ENCODE measurements around the gene PTGIR. TPM values are rescaled to one million over a fixed set of nuclear protein-coding genes. Genes with fewer than 3 reads are reported as not detected.

The PTGIR gene
- total RNA-seq, 5 donors from 2014 or later (not counting 1 experiment from before 2014, with no cell fraction given), result 1.2 to 5.4 (median 3.5) TPM

DNA sequence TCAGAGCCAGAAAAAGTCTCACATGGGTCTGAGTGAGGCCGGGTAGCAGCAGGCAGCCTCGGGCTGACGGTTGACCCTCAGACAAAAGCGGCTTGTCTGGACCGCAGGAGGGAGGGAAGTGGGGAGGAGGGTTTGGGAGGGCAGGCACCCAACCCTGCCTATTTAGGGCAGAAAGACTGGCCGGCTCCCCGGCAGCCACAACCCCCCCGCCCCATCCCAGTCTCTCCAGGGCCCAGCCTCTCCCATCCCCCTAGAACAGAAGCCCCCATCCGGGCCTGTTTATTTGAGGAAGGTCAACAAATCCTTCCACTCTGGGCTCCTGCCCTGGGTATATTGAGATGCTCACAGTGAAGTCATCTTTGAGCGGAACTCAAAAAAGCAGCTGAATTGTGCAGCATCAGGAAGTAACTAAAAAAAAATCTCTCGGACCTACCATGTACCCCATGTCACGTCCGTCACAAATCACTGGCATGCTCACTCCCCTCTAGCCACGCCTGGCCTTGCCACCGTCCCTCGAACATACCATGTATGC lies 29.8 kb upstream of the PTGIR start:
- Mint-ChIP-seq H3K4me1 (peaks cover 1 to 10% (median 10%) of the 10 kb centered on the region in 3 donors), H3K4me3 (no peak overlapping the region), H3K9me3 (no peaks in the 10 kb centered on the region), H3K27ac (peak overlapping the region in 1 of 2 donors; percentile 29), H3K27me3 (peaks cover 26 to 60% of the 10 kb centered on the region in 2 donors), H3K36me3 (no peaks in the 10 kb centered on the region)
- no peak overlapping the region for H3K4me3 ChIP-seq (ENCODE audit: control insufficient read depth in 1 of 2, extremely low read depth in 1 of 2, low read length in 1 of 2)
- no peak for DNase-seq
- peaks cover 5 to 79% of the 10 kb centered on the region in 2 experiments for H3K27me3 ChIP-seq (replicated peaks in 1 of 2; ENCODE audit: control insufficient read depth in 2 of 2, extremely low read depth in 1 of 2, insufficient read depth in 2 of 2, low read length in 1 of 2)
- WGBS (ENCODE audit: insufficient coverage), result 81% methylated on average over 7 of the region's 16 CpGs
- no peak for ATAC-seq (replicated peaks in 1 of 4)
- ChIA-PET CTCF (no interaction called here), POLR2A (no interaction called here)
- H3K36me3 ChIP-seq (ENCODE audit: control insufficient read depth in 2 of 2, extremely low read depth in 1 of 2, insufficient read depth in 1 of 2, low read length in 1 of 2), result no peaks in the 10 kb centered on the region
- H3K9me3 ChIP-seq, result no peaks in the 10 kb centered on the region
- H3K27ac ChIP-seq (ENCODE audit: low read length), result no peak overlapping the region
- H3K4me1 ChIP-seq (ENCODE audit: control insufficient read depth in 1 of 2, extremely low read depth in 1 of 2, insufficient read depth in 2 of 2, low read length in 2 of 2), result peaks cover 3 to 8% of the 10 kb centered on the region in 2 experiments

DNA sequence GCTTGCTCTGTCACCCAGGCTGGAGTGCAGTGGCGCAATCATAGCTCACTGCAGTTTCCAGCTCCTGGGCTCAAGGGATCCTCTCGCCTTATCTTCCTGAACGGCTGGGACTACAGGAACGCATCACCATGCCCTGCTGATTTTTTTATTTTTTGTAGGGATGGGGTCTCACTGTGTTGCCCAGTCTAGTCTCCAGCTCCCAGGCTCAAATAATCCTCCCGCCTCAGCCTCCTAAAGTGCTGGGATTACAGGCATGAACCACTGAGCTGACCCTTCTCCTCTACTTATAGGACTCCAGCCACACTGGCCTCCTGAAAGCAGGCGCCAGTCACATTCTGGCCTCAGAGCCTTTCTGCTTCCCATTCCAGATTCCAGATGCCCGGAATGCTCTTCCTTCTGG lies 25.6 kb upstream of the PTGIR start:
- H3K27me3 Mint-ChIP-seq, result peaks cover 21 to 56% of the 10 kb centered on the region in 2 donors
- 90% methylated on average over 4 of the region's 7 CpGs for WGBS (ENCODE audit: insufficient coverage)
- Histone ChIP-seq H3K4me1 (ENCODE audit: control insufficient read depth in 1 of 2, extremely low read depth in 1 of 2, insufficient read depth in 2 of 2, low read length in 2 of 2) (peaks cover 2 to 10% of the 10 kb centered on the region in 2 experiments), H3K4me3 (ENCODE audit: control insufficient read depth in 1 of 2, extremely low read depth in 1 of 2, low read length in 1 of 2) (no peak overlapping the region), H3K36me3 (ENCODE audit: control insufficient read depth in 2 of 2, extremely low read depth in 1 of 2, insufficient read depth in 1 of 2, low read length in 1 of 2) (no peaks in the 10 kb centered on the region), H3K9me3 (peaks cover 3% of the 10 kb centered on the region), H3K27me3 (replicated peaks in 1 of 2; ENCODE audit: control insufficient read depth in 2 of 2, extremely low read depth in 1 of 2, insufficient read depth in 2 of 2, low read length in 1 of 2) (peaks cover 11 to 66% of the 10 kb centered on the region in 2 experiments), H3K27ac (ENCODE audit: low read length) (no peak overlapping the region)
- no peaks in the 10 kb centered on the region for H3K36me3 Mint-ChIP-seq
- ATAC-seq (replicated peaks in 1 of 4) (no peak), DNase-seq (no peak)
- peaks cover 6 to 13% (median 10%) of the 10 kb centered on the region in 3 donors for H3K4me1 Mint-ChIP-seq
- H3K4me3 Mint-ChIP-seq, result peak overlapping the region in 1 of 3 donors; percentile 56
- H3K9me3 Mint-ChIP-seq, result no peaks in the 10 kb centered on the region
- H3K27ac Mint-ChIP-seq, result peak overlapping the region in 1 of 2 donors; percentile 52
- CTCF ChIA-PET, result interaction anchor here (0.5 kb wide), 2 partner anchors 69 to 158 kb away, joined by 5 to 6 read pairs; no protein-coding TSS in a partner anchor
- POLR2A ChIA-PET, result no interaction called here

DNA sequence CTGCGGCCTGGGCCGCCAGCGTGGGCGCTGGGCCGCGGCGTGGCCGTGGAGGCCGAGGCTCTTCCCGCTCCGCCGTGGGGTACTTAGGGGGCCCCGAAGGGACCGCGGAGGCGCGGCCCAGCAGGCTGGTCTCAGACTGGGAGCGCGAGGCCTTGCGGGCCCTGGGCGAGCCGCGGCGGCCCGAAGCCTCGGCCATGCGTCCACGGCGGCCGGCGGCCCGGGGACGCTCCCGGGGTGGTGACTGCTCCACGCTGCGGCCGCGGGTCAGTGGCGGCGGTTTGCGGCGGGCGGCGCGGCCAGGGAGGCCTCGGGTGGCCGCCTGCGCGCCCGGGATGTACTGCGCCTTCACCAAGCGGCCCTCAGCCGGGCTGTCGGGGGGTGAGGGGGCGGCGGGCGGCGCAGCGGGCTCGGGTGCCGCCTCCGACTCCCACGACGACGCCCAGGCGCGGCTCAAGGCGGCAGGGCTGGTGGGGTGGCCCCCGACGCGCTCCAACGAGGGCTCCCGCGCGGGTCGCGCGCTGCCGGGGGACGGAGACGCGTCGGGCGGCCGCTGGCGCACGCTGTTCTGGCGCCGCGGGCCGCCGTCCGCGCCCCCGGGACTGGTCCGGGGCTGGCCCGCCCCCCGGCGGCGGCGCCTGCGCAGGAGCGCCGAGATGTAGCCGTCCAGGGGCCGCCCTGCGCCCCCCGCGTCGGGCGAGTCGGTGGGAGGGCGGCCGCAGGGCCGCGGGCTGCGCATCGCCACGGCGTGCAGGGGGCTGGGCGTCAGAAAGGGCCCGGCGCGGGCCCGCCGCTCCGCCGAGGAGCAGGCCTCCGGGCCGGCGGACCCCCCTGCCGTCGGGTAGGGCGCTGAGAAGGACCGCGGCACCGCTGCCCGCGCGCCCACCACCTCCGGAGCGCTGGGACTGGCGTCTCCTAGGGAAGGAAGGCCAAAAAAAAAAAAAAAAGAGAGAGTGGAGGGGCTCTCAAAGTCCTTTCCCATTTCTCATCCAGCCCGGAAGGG lies 24.4 kb upstream of the PTGIR start:
- 29% methylated on average over 114 of the region's 144 CpGs for WGBS (ENCODE audit: insufficient coverage)
- H3K9me3 ChIP-seq, result peaks cover 3% of the 10 kb centered on the region
- Mint-ChIP-seq H3K36me3 (no peaks in the 10 kb centered on the region), H3K9me3 (no peaks in the 10 kb centered on the region), H3K27me3 (peaks cover 21 to 49% of the 10 kb centered on the region in 2 donors), H3K4me3 (peak overlapping the region in 1 of 3 donors; percentile 56), H3K27ac (no peak overlapping the region), H3K4me1 (peaks cover 6 to 13% (median 10%) of the 10 kb centered on the region in 3 donors)
- DNase-seq, result no peak
- ChIA-PET CTCF (no interaction called here), POLR2A (no interaction called here)
- peaks cover 11 to 63% of the 10 kb centered on the region in 2 experiments for H3K27me3 ChIP-seq (replicated peaks in 1 of 2; ENCODE audit: control insufficient read depth in 2 of 2, extremely low read depth in 1 of 2, insufficient read depth in 2 of 2, low read length in 1 of 2)
- H3K4me1 ChIP-seq (ENCODE audit: control insufficient read depth in 1 of 2, extremely low read depth in 1 of 2, insufficient read depth in 2 of 2, low read length in 2 of 2), result peaks cover 2 to 10% of the 10 kb centered on the region in 2 experiments
- H3K4me3 ChIP-seq (ENCODE audit: control insufficient read depth in 1 of 2, extremely low read depth in 1 of 2, low read length in 1 of 2), result peak overlapping the region in 1 of 2 donors; percentile 15
- H3K36me3 ChIP-seq (ENCODE audit: control insufficient read depth in 2 of 2, extremely low read depth in 1 of 2, insufficient read depth in 1 of 2, low read length in 1 of 2), result no peaks in the 10 kb centered on the region
- no peak overlapping the region for H3K27ac ChIP-seq (ENCODE audit: low read length)
- peak in 1 of 4 experiments; percentile 7 for ATAC-seq (replicated peaks in 1 of 4)

DNA sequence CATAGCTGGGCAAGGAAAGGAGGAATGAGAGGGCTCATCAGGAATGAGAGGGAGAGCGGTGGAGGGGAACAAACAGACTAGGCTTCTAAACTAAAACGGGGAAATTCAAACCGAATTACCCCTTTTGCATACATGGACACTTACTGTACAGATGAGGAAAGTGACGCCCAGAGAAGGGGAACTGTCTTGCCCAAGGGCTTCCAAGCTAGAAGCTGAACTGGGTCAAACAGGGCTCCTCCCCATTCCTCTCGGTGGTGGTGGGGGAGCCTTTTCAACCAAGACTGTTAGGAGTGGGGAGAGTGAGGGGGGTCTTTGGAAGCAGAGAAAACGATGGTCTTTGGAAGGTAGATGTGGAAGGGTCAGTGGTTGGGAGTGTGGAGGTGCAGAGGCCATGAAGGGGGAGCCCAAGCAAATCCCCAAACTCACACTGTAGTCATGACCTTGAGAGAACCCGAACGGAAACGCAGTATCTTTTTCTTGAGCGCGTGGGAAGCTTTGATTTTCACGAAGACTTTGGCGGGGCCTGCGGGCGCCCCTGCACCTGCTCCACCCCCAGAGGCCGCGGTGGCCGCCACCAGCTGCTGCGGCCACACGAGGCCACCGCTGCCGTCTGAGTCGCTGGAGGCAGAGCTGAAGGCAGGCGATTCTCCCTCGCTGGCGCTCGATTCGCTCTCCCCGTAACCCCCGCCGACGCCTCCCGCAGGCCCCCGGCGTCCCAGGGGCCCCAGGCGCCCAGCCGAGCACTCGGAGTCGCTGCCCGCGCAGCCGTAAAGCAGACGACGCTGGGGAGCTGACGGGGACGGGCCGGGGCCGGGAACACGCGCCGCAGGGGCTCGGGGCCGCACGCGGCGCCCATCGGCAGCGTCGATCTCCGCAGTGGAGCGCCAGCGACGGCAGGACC lies 23.4 kb upstream of the PTGIR start:
- Mint-ChIP-seq H3K4me3 (peak overlapping the region in 2 of 3 donors; percentile 32 to 60), H3K36me3 (no peaks in the 10 kb centered on the region), H3K9me3 (no peaks in the 10 kb centered on the region), H3K4me1 (peaks cover 6 to 13% (median 10%) of the 10 kb centered on the region in 3 donors), H3K27ac (peak overlapping the region in 1 of 2 donors; percentile 52), H3K27me3 (peaks cover 20 to 42% of the 10 kb centered on the region in 2 donors)
- peak in 1 of 35 experiments; percentile 40 for DNase-seq
- H3K4me3 ChIP-seq (ENCODE audit: control insufficient read depth in 1 of 2, extremely low read depth in 1 of 2, low read length in 1 of 2), result peak overlapping the region in 1 of 2 donors; percentile 15
- 16% methylated on average over 59 of the region's 63 CpGs for WGBS (ENCODE audit: insufficient coverage)
- H3K36me3 ChIP-seq (ENCODE audit: control insufficient read depth in 2 of 2, extremely low read depth in 1 of 2, insufficient read depth in 1 of 2, low read length in 1 of 2), result no peaks in the 10 kb centered on the region
- peaks cover 2 to 10% of the 10 kb centered on the region in 2 experiments for H3K4me1 ChIP-seq (ENCODE audit: control insufficient read depth in 1 of 2, extremely low read depth in 1 of 2, insufficient read depth in 2 of 2, low read length in 2 of 2)
- H3K27ac ChIP-seq (ENCODE audit: low read length), result no peak overlapping the region
- H3K9me3 ChIP-seq, result peaks cover 3% of the 10 kb centered on the region
- peak; percentile 27 to 78 (median 42) for ATAC-seq (replicated peaks in 1 of 4)
- CTCF ChIA-PET, result no interaction called here
- peaks cover 11 to 56% of the 10 kb centered on the region in 2 experiments for H3K27me3 ChIP-seq (replicated peaks in 1 of 2; ENCODE audit: control insufficient read depth in 2 of 2, extremely low read depth in 1 of 2, insufficient read depth in 2 of 2, low read length in 1 of 2)
- POLR2A ChIA-PET, result no interaction called here

DNA sequence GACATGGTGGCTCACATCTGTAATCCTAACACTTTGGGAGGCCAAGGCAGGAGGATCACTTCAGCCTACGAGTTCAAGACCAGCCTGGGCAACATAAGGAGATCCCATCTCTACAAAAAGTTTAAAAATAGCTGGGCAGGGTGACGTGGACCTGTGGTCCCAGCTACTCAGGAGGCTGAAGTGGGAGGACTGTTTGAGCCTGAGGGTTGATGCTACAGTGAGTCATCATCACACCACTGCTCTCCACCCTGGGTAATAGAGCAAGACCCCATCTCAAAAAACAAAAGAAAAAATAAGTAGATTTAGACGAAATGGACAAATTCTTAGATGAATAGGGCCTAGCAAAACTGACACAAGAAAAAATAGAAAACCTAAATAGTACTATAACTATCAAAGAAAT lies 21.5 kb upstream of the PTGIR start:
- H3K27me3 ChIP-seq (replicated peaks in 1 of 2; ENCODE audit: control insufficient read depth in 2 of 2, extremely low read depth in 1 of 2, insufficient read depth in 2 of 2, low read length in 1 of 2), result peaks cover 11 to 51% of the 10 kb centered on the region in 2 experiments
- WGBS (ENCODE audit: insufficient coverage), result no CpG with 5 or more reads among the region's 3 CpGs
- peaks cover 3% of the 10 kb centered on the region for H3K9me3 ChIP-seq
- Mint-ChIP-seq H3K9me3 (no peaks in the 10 kb centered on the region), H3K27ac (no peak overlapping the region), H3K4me1 (peaks cover 6 to 13% (median 10%) of the 10 kb centered on the region in 3 donors), H3K4me3 (no peak overlapping the region), H3K27me3 (peaks cover 17 to 39% of the 10 kb centered on the region in 2 donors), H3K36me3 (no peaks in the 10 kb centered on the region)
- no peak overlapping the region for H3K27ac ChIP-seq (ENCODE audit: low read length)
- CTCF ChIA-PET, result no interaction called here
- no peaks in the 10 kb centered on the region for H3K36me3 ChIP-seq (ENCODE audit: control insufficient read depth in 2 of 2, extremely low read depth in 1 of 2, insufficient read depth in 1 of 2, low read length in 1 of 2)
- no peak for ATAC-seq (replicated peaks in 1 of 4)
- POLR2A ChIA-PET, result interaction anchor here in 1 of 2 donors (0.7 kb wide), 1 partner anchor 358 kb away, joined by 14 read pairs; no protein-coding TSS in a partner anchor
- H3K4me1 ChIP-seq (ENCODE audit: control insufficient read depth in 1 of 2, extremely low read depth in 1 of 2, insufficient read depth in 2 of 2, low read length in 2 of 2), result peaks cover 2 to 10% of the 10 kb centered on the region in 2 experiments
- H3K4me3 ChIP-seq (ENCODE audit: control insufficient read depth in 1 of 2, extremely low read depth in 1 of 2, low read length in 1 of 2), result no peak overlapping the region
- DNase-seq, result no peak
